Measurements from ENCODE around the gene AP1AR.
A peak's percentile ranks its signal among the peaks of the same experiment; 100 is the strongest.

AP1AR gene

DNA sequence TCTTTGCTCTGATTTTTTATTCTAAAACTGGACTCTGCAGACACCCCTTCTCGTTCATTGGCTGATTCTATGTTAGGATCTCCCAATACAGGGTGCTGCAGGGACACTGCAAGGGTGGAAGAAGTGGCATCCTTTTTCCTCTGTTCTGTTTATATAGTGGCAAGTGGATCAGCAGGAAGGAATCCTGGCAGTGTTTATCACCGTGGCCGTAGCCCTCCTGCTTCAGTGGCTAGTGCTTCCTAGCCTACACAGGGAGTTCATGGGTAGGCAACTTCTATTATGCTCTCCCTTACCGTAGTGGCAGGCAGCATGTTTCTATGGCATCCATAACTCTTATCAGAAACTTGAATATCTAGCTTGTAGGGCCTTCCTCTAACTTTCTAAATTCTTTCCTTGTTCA lies 6.4 kb upstream of the AP1AR start:
- H3K9me3 ChIP-seq (ENCODE audit: insufficient read depth, low read length), result no peaks in the 10 kb centered on the region
- H3K4me3 ChIP-seq (ENCODE audit: low read length), result no peak overlapping the region
- H4K20me1 ChIP-seq (ENCODE audit: insufficient read depth, low read length), result no peaks in the 10 kb centered on the region
- no peak overlapping the region for H3K27ac ChIP-seq (ENCODE audit: low read length)
- no peaks in the 10 kb centered on the region for H3K36me3 ChIP-seq (replicated peaks; ENCODE audit: low read depth, low read length)
- no peak overlapping the region for H3K9ac ChIP-seq (ENCODE audit: low read length)
- H2AFZ ChIP-seq (ENCODE audit: low read depth, low read length), result no peak overlapping the region
- TF ChIP-seq EZH2phosphoT487 (IDR thresholded peaks at IDR 0.05; ENCODE audit: low read depth), result no peak
- TF ChIP-seq, protein P1, sequence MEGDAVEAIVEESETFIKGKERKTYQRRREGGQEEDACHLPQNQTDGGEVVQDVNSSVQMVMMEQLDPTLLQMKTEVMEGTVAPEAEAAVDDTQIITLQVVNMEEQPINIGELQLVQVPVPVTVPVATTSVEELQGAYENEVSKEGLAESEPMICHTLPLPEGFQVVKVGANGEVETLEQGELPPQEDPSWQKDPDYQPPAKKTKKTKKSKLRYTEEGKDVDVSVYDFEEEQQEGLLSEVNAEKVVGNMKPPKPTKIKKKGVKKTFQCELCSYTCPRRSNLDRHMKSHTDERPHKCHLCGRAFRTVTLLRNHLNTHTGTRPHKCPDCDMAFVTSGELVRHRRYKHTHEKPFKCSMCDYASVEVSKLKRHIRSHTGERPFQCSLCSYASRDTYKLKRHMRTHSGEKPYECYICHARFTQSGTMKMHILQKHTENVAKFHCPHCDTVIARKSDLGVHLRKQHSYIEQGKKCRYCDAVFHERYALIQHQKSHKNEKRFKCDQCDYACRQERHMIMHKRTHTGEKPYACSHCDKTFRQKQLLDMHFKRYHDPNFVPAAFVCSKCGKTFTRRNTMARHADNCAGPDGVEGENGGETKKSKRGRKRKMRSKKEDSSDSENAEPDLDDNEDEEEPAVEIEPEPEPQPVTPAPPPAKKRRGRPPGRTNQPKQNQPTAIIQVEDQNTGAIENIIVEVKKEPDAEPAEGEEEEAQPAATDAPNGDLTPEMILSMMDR (IDR thresholded peaks at IDR 0.05; ENCODE audit: low read depth, low read length), result no peak
- H3K4me1 ChIP-seq (ENCODE audit: low read length), result peaks cover 5% of the 10 kb centered on the region
- no peaks in the 10 kb centered on the region for H3K27me3 ChIP-seq (ENCODE audit: low read depth, low read length)
- H3K4me2 ChIP-seq (ENCODE audit: low read length), result no peak overlapping the region
- peaks cover 2% of the 10 kb centered on the region; the same call in 1 of the 2 replicates for H3K79me2 ChIP-seq (ENCODE audit: low read length)

DNA sequence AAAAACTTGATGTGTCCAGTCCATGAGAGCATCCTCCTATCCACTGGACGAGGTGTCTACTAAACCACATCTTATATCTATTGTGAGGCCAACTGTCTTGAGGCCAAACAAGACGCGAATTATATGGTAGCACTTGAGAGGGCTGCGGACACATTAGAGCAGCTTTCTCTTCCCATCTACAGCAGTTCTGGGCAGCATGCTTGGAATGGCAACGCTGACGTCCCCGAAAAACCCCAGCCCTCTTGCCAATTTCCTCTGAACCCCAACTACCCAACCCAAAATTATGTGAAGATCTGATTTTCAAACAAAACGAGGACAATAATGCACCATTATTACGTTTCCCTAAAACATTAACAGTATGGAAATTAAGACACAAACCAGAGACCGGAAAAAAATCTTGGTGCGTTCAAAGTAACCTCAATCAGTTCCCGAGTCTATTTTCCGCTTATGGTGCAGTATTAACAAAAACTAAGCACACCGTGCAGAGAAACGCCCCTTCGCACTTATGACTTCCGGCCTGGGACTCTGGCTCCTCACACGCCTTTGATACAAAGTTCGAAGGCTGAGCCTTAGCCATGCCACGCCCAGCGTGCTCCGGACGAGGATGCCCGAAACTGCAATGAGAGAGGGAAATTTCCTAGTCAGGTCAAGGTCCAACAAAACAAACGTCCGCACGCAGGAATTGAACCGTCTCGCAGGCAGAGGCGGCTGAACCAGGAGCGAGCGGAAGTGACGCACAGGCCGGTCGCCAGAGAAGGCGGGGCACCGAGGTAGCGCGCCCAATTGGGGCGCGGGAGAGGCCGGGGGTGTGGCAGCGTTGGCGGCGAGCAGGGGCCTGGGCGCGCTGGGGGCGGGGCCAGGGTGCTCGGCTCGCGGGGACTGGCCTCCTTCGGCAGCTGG lies 458 bp upstream of the AP1AR start:
- Histone ChIP-seq H3K27me3 (ENCODE audit: low read depth, low read length) (no peaks in the 10 kb centered on the region), H4K20me1 (ENCODE audit: insufficient read depth, low read length) (peaks cover 14% of the 10 kb centered on the region; the same call in 1 of the 2 replicates), H3K9ac (ENCODE audit: low read length) (peak overlapping the region; percentile 88), H3K4me1 (ENCODE audit: low read length) (peaks cover 27% of the 10 kb centered on the region), H3K4me2 (ENCODE audit: low read length) (peak overlapping the region; percentile 72), H3K36me3 (replicated peaks; ENCODE audit: low read depth, low read length) (no peaks in the 10 kb centered on the region), H3K4me3 (ENCODE audit: low read length) (peak overlapping the region; percentile 85), H3K79me2 (ENCODE audit: low read length) (peaks cover 51% of the 10 kb centered on the region), H2AFZ (ENCODE audit: low read depth, low read length) (peak overlapping the region; percentile 66), H3K9me3 (ENCODE audit: insufficient read depth, low read length) (no peaks in the 10 kb centered on the region), H3K27ac (ENCODE audit: low read length) (peak overlapping the region; percentile 86)
- TF ChIP-seq EZH2phosphoT487 (IDR thresholded peaks at IDR 0.05; ENCODE audit: low read depth), result no peak
- TF ChIP-seq, protein P1 (IDR thresholded peaks at IDR 0.05; ENCODE audit: low read depth, low read length), result no peak

DNA sequence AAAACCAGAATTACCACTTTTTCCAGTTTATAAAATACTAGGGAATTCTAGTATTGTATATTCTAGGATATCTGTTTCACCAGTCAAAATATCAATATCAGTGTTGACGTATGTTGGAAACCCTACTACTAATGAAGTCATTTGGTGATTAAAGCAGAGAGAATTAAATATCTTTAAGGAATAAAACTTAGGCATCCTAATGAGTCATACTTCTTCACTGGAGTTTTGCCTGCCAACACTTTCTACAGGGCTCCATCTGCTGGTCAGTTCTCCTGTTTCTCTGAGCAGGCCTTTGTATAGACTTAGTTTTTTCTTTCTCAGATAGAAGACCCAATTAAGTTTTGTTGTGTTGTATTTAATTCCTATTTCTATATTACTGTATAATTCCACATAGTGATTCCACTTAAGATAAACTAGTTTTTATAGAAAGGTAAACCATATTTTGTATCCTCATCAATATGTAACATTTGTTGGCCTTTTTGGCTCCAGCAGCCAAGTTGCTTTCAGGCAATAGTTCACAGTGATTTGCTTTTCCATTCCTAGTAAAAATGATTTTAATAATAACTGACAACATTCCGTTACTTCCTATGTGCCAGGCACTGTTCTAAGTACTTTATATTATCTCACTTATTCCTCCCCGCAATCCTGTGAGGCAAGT lies 3.5 kb downstream of the AP1AR start:
- no peak overlapping the region for H2AFZ ChIP-seq (ENCODE audit: low read depth, low read length)
- H3K4me3 ChIP-seq (ENCODE audit: low read length), result no peak overlapping the region
- no peak overlapping the region for H3K27ac ChIP-seq (ENCODE audit: low read length)
- TF ChIP-seq, protein P1 (IDR thresholded peaks at IDR 0.05; ENCODE audit: low read depth, low read length), result peak; percentile 91
- TF ChIP-seq EZH2phosphoT487 (IDR thresholded peaks at IDR 0.05; ENCODE audit: low read depth), result no peak
- no peaks in the 10 kb centered on the region for H3K9me3 ChIP-seq (ENCODE audit: insufficient read depth, low read length)
- no peaks in the 10 kb centered on the region for H3K36me3 ChIP-seq (replicated peaks; ENCODE audit: low read depth, low read length)
- H3K4me1 ChIP-seq (ENCODE audit: low read length), result peaks cover 29% of the 10 kb centered on the region
- peak overlapping the region; percentile 12 for H3K4me2 ChIP-seq (ENCODE audit: low read length)
- no peak overlapping the region for H3K9ac ChIP-seq (ENCODE audit: low read length)
- peaks cover 86% of the 10 kb centered on the region for H3K79me2 ChIP-seq (ENCODE audit: low read length)
- no peaks in the 10 kb centered on the region for H3K27me3 ChIP-seq (ENCODE audit: low read depth, low read length)
- peaks cover 31% of the 10 kb centered on the region for H4K20me1 ChIP-seq (ENCODE audit: insufficient read depth, low read length)

DNA sequence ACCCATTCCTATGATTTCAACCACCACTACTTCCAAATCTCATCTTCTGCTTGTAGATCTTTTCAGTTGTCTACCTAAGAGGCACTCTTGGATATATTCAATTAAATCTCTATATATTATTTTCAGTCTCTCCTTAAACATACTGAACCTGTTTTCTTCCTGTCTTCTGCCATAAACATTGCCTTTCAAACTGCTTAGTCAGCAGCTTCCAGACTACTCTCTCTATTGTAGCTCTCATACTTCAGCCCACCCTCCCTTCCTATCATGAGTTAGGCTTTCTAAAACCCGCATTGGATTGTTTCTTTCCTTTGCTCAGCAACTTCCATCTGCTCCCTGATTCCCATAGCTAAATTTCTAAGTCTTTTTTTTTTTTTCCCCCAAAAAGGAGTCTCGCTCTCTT lies 4.5 kb downstream of the AP1AR start:
- no peak overlapping the region for H3K9ac ChIP-seq (ENCODE audit: low read length)
- peaks cover 87% of the 10 kb centered on the region for H3K79me2 ChIP-seq (ENCODE audit: low read length)
- no peak overlapping the region for H3K4me2 ChIP-seq (ENCODE audit: low read length)
- TF ChIP-seq EZH2phosphoT487 (IDR thresholded peaks at IDR 0.05; ENCODE audit: low read depth), result no peak
- TF ChIP-seq, protein P1 (IDR thresholded peaks at IDR 0.05; ENCODE audit: low read depth, low read length), result no peak
- H3K4me3 ChIP-seq (ENCODE audit: low read length), result no peak overlapping the region
- H3K27me3 ChIP-seq (ENCODE audit: low read depth, low read length), result no peaks in the 10 kb centered on the region
- H3K36me3 ChIP-seq (replicated peaks; ENCODE audit: low read depth, low read length), result no peaks in the 10 kb centered on the region
- no peak overlapping the region for H3K27ac ChIP-seq (ENCODE audit: low read length)
- no peaks in the 10 kb centered on the region for H3K9me3 ChIP-seq (ENCODE audit: insufficient read depth, low read length)
- peaks cover 25% of the 10 kb centered on the region for H3K4me1 ChIP-seq (ENCODE audit: low read length)
- peaks cover 36% of the 10 kb centered on the region for H4K20me1 ChIP-seq (ENCODE audit: insufficient read depth, low read length)
- no peak overlapping the region for H2AFZ ChIP-seq (ENCODE audit: low read depth, low read length)
